HepG2 (cell line): Measurements from ENCODE around the gene HDAC3. TPM values are rescaled to one million over a fixed set of nuclear protein-coding genes. Genes with fewer than 3 reads are reported as not detected.

Experiments
- HMG20B ChIP-seq: conservative IDR thresholded peaks from 2 replicates; pipeline ENCODE4 v1.6.1; 2016; ENCODE audit warnings: missing genetic modification reagents, missing compliant biosample characterization
- MLLT10 ChIP-seq: sonication (generic); formaldehyde crosslinking; IDR thresholded peaks from 2 replicates; pipeline ENCODE4 v1.4.0; 2020; ENCODE audit warnings: missing genetic modification reagents
- NFIC ChIP-seq: IDR thresholded peaks from 2 replicates; pipeline ENCODE4 v1.6.1; 2012; ENCODE audit warnings: mild to moderate bottlenecking, low read length, inconsistent platforms
- PHF5A ChIP-seq: IDR thresholded peaks from one replicate; pipeline ENCODE4 v1.6.1; 2018; ENCODE audit warnings: low read depth, missing genetic modification reagents; ENCODE audit not compliant: unreplicated experiment
- SMARCC2 ChIP-seq: fragments of 450-650 bp; IDR thresholded peaks from 2 replicates; pipeline ENCODE4 v1.6.1; 2017; ENCODE audit warnings: antibody characterized with exemption, mild to moderate bottlenecking
- SPEN ChIP-seq: sonication (generic); formaldehyde crosslinking; IDR thresholded peaks from 2 replicates; pipeline ENCODE4 v1.5.1; 2020; ENCODE audit warnings: low read depth, mild to moderate bottlenecking, missing genetic modification reagents
- ZFP41 ChIP-seq: sonication (generic); formaldehyde crosslinking; IDR thresholded peaks from 2 replicates; pipeline ENCODE4 v1.4.0; 2020; ENCODE audit warnings: mild to moderate bottlenecking, missing genetic modification reagents, borderline replicate concordance
- ZNF232 ChIP-seq: sonication (generic); formaldehyde crosslinking; IDR thresholded peaks from 2 replicates; pipeline ENCODE4 v1.4.0; 2020; ENCODE audit warnings: missing genetic modification reagents, borderline replicate concordance
- ZNF713 ChIP-seq: sonication (generic); formaldehyde crosslinking; IDR thresholded peaks from 2 replicates; pipeline ENCODE4 v1.4.0; 2020; ENCODE audit warnings: mild to moderate bottlenecking, missing genetic modification reagents
- ZNF782 ChIP-seq: sonication (generic); formaldehyde crosslinking; IDR thresholded peaks from 2 replicates; pipeline ENCODE4 v1.4.0; 2020; ENCODE audit warnings: missing genetic modification reagents, mild to moderate bottlenecking, borderline replicate concordance
- ZNF790 ChIP-seq: sonication (generic); formaldehyde crosslinking; IDR thresholded peaks from 2 replicates; pipeline ENCODE4 v1.8.0; 2022; ENCODE audit warnings: missing genetic modification reagents, mild to moderate bottlenecking, borderline replicate concordance
- polyA plus RNA-seq, 8 experiments: library from polyadenylated mRNA; depleted of rRNA in 3 of 8; stranded (reverse) in 7 of 8; unstranded in 1 of 8; fragments of >200 nt; fragmentation: Illumina TruSeq in 4 of 8; extraction: Trizol in 4 of 8; gene quantifications; 2 replicates each; pipeline versions ENCODE4 v1.2.1 to v1.2.3, GENCODE V29; 2011 to 2016; ENCODE audit warnings: low read depth in 4 of 8, missing spikeins in 1 of 8, mixed read lengths in 1 of 8; ENCODE audit not compliant: insufficient read depth in 1 of 8
- total RNA-seq, 5 experiments: library from RNA; depleted of rRNA; stranded (reverse); fragments of >200 nt; fragmentation: Illumina TruSeq; extraction: Trizol; gene quantifications; 2 replicates each; pipeline ENCODE4 v1.2.3, GENCODE V29; 2016; ENCODE audit warnings: low read depth in 1 of 5
- TF ChIP-seq, protein P1 (sequence below): sonication (generic); formaldehyde crosslinking; IDR thresholded peaks from 2 replicates; pipeline ENCODE4 v1.5.0; 2020; ENCODE audit warnings: mild to moderate bottlenecking, missing genetic modification reagents, moderate library complexity
- TF ChIP-seq, protein P2 (sequence below): sonication (generic); formaldehyde crosslinking; IDR thresholded peaks from 2 replicates; pipeline ENCODE4 v1.4.0; 2020; ENCODE audit warnings: missing genetic modification reagents
- TF ChIP-seq, protein P3 (sequence below): sonication (generic); formaldehyde crosslinking; IDR thresholded peaks from 2 replicates; pipeline ENCODE4 v1.9.0; 2021; ENCODE audit warnings: missing genetic modification reagents, borderline replicate concordance
- TF ChIP-seq, protein P4 (sequence below): sonication (generic); formaldehyde crosslinking; IDR thresholded peaks from 2 replicates; pipeline ENCODE4 v1.4.0; 2020; ENCODE audit warnings: mild to moderate bottlenecking, missing genetic modification reagents
- TF ChIP-seq, protein P5 (sequence below): IDR thresholded peaks from 2 replicates; pipeline ENCODE4 v1.6.1; 2012; ENCODE audit warnings: low read length, improper control_type of control experiment

The HDAC3 gene
- total and polyA plus RNA-seq, 2 of the 13 experiments (the other 11 are each of a cell fraction or from before 2014, with no cell fraction given), result 84.0 to 94.1 TPM

DNA sequence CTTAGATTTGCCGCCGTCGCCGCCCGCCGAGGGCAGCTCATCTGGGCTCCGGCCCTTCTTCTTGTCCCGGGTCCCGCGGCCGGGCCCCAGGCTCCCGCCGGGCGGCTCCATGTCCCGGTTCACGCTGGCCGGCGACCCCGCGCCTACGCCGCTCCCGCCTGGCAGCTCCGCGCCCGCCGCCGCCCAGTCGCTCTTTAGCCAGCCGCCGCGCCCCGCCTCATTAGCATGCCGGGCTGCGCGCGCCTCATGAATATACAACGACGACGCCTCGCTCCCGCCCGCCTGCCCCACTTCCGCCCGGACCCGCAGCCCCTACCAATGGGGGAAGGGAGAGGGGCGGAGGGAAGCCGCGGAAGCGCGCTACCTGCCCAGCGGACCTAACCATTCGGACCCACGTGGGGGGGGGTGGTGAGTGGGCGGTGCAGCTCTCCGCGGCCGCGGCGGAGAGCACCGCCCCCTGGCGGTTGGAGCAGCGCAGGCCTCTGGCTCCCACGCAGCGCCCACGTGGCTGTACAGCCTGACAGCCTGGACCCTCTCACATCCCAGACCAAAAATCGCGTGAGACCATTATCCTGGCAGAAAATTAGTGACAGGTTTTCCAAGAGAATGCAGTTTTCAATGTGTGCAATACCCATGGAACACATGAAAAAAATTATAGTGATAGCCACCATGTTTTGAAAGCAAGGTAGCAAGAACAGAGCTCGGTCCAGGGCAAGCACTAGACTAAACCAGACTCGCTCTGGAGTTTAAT, 17.7 kb downstream of the HDAC3 start, which contains the start of gene DIAPH1 (continued):
- TF ChIP-seq SPEN, result peak; percentile 84
- TF ChIP-seq, protein P1, sequence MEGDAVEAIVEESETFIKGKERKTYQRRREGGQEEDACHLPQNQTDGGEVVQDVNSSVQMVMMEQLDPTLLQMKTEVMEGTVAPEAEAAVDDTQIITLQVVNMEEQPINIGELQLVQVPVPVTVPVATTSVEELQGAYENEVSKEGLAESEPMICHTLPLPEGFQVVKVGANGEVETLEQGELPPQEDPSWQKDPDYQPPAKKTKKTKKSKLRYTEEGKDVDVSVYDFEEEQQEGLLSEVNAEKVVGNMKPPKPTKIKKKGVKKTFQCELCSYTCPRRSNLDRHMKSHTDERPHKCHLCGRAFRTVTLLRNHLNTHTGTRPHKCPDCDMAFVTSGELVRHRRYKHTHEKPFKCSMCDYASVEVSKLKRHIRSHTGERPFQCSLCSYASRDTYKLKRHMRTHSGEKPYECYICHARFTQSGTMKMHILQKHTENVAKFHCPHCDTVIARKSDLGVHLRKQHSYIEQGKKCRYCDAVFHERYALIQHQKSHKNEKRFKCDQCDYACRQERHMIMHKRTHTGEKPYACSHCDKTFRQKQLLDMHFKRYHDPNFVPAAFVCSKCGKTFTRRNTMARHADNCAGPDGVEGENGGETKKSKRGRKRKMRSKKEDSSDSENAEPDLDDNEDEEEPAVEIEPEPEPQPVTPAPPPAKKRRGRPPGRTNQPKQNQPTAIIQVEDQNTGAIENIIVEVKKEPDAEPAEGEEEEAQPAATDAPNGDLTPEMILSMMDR, result peak; percentile 98
- no peak; the same call in 1 of the 2 replicates for TF ChIP-seq ZNF232
- TF ChIP-seq ZNF782, result 0 out of 2 replicates have a peak, but pooled peaks have one; percentile 15
- TF ChIP-seq, protein P2, sequence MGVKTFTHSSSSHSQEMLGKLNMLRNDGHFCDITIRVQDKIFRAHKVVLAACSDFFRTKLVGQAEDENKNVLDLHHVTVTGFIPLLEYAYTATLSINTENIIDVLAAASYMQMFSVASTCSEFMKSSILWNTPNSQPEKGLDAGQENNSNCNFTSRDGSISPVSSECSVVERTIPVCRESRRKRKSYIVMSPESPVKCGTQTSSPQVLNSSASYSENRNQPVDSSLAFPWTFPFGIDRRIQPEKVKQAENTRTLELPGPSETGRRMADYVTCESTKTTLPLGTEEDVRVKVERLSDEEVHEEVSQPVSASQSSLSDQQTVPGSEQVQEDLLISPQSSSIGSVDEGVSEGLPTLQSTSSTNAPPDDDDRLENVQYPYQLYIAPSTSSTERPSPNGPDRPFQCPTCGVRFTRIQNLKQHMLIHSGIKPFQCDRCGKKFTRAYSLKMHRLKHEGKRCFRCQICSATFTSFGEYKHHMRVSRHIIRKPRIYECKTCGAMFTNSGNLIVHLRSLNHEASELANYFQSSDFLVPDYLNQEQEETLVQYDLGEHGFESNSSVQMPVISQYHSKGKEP (CRISPR knock-in tag), result peak; percentile 23
- no peak for TF ChIP-seq MLLT10 (CRISPR knock-in tag)
- TF ChIP-seq PHF5A (CRISPR knock-in tag), result peak; percentile 40
- TF ChIP-seq ZFP41 (CRISPR knock-in tag), result no peak
- TF ChIP-seq, protein P3, sequence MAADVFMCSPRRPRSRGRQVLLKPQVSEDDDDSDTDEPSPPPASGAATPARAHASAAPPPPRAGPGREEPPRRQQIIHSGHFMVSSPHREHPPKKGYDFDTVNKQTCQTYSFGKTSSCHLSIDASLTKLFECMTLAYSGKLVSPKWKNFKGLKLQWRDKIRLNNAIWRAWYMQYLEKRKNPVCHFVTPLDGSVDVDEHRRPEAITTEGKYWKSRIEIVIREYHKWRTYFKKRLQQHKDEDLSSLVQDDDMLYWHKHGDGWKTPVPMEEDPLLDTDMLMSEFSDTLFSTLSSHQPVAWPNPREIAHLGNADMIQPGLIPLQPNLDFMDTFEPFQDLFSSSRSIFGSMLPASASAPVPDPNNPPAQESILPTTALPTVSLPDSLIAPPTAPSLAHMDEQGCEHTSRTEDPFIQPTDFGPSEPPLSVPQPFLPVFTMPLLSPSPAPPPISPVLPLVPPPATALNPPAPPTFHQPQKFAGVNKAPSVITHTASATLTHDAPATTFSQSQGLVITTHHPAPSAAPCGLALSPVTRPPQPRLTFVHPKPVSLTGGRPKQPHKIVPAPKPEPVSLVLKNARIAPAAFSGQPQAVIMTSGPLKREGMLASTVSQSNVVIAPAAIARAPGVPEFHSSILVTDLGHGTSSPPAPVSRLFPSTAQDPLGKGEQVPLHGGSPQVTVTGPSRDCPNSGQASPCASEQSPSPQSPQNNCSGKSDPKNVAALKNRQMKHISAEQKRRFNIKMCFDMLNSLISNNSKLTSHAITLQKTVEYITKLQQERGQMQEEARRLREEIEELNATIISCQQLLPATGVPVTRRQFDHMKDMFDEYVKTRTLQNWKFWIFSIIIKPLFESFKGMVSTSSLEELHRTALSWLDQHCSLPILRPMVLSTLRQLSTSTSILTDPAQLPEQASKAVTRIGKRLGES (CRISPR knock-in tag), result peak; percentile 97
- no peak for TF ChIP-seq ZNF713 (CRISPR knock-in tag)
- TF ChIP-seq SMARCC2, result no peak
- TF ChIP-seq, protein P4, sequence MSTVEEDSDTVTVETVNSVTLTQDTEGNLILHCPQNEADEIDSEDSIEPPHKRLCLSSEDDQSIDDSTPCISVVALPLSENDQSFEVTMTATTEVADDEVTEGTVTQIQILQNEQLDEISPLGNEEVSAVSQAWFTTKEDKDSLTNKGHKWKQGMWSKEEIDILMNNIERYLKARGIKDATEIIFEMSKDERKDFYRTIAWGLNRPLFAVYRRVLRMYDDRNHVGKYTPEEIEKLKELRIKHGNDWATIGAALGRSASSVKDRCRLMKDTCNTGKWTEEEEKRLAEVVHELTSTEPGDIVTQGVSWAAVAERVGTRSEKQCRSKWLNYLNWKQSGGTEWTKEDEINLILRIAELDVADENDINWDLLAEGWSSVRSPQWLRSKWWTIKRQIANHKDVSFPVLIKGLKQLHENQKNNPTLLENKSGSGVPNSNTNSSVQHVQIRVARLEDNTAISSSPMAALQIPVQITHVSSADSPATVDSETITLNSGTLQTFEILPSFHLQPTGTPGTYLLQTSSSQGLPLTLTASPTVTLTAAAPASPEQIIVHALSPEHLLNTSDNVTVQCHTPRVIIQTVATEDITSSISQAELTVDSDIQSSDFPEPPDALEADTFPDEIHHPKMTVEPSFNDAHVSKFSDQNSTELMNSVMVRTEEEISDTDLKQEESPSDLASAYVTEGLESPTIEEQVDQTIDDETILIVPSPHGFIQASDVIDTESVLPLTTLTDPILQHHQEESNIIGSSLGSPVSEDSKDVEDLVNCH, result no peak
- TF ChIP-seq ZNF790 (CRISPR knock-in tag), result no peak; the same call in 1 of the 2 replicates
- TF ChIP-seq NFIC, result no peak
- TF ChIP-seq HMG20B (CRISPR knock-in tag), result no peak; the same call in 1 of the 2 replicates
- TF ChIP-seq, protein P5, sequence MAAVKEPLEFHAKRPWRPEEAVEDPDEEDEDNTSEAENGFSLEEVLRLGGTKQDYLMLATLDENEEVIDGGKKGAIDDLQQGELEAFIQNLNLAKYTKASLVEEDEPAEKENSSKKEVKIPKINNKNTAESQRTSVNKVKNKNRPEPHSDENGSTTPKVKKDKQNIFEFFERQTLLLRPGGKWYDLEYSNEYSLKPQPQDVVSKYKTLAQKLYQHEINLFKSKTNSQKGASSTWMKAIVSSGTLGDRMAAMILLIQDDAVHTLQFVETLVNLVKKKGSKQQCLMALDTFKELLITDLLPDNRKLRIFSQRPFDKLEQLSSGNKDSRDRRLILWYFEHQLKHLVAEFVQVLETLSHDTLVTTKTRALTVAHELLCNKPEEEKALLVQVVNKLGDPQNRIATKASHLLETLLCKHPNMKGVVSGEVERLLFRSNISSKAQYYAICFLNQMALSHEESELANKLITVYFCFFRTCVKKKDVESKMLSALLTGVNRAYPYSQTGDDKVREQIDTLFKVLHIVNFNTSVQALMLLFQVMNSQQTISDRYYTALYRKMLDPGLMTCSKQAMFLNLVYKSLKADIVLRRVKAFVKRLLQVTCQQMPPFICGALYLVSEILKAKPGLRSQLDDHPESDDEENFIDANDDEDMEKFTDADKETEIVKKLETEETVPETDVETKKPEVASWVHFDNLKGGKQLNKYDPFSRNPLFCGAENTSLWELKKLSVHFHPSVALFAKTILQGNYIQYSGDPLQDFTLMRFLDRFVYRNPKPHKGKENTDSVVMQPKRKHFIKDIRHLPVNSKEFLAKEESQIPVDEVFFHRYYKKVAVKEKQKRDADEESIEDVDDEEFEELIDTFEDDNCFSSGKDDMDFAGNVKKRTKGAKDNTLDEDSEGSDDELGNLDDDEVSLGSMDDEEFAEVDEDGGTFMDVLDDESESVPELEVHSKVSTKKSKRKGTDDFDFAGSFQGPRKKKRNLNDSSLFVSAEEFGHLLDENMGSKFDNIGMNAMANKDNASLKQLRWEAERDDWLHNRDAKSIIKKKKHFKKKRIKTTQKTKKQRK, result no peak
